SK-N-SH treated with all-trans-retinoic acid at 6 μM for 48 hours (cell line): Measurements from ENCODE around the gene PKLR.

Source experiments
- ATAC-seq: fragments of 200-7000 bp; cut with Tn5 transposase; 3 replicates; pipeline ENCODE4 v1.9.1; 2020; ENCODE audit warnings: mild to moderate bottlenecking, moderate library complexity
- BACH2 ChIP-seq: fragments of 250-450 bp; sonication (Bioruptor Pico); IDR thresholded peaks from 2 replicates; pipeline ENCODE4 v1.9.0; 2021; ENCODE audit warnings: mild to moderate bottlenecking, borderline replicate concordance
- GLIS3 ChIP-seq: fragments of 250-450 bp; sonication (Bioruptor Pico); IDR thresholded peaks from 2 replicates; pipeline ENCODE4 v1.5.0; 2020; ENCODE audit warnings: mild to moderate bottlenecking, moderate library complexity
- OSR1 ChIP-seq: fragments of 250-450 bp; sonication (Bioruptor Pico); IDR thresholded peaks from 2 replicates; pipeline ENCODE4 v1.8.0; 2022; ENCODE audit warnings: moderate library complexity, mild to moderate bottlenecking, inconsistent platforms
- PPARA ChIP-seq: fragments of 250-450 bp; sonication (Bioruptor Pico); IDR thresholded peaks from 2 replicates; pipeline ENCODE4 v1.5.0; 2020; ENCODE audit warnings: mild to moderate bottlenecking, borderline replicate concordance
- RARB ChIP-seq: fragments of 250-450 bp; sonication (Bioruptor Pico); IDR thresholded peaks from 2 replicates; pipeline ENCODE4 v1.8.0; 2021; ENCODE audit warnings: mild to moderate bottlenecking, moderate library complexity
- SNAI2 ChIP-seq: fragments of 250-450 bp; sonication (Bioruptor Pico); IDR thresholded peaks from 2 replicates; pipeline ENCODE4 v1.5.0; 2020; ENCODE audit warnings: mild to moderate bottlenecking, moderate library complexity
- TCF4 ChIP-seq: fragments of 250-450 bp; sonication (Bioruptor Pico); IDR thresholded peaks from 2 replicates; pipeline ENCODE4 v1.8.0; 2021; ENCODE audit warnings: mild to moderate bottlenecking, moderate library complexity, borderline replicate concordance
- TSHZ2 ChIP-seq: fragments of 250-450 bp; sonication (Bioruptor Pico); IDR thresholded peaks from 2 replicates; pipeline ENCODE4 v1.5.0; 2020; ENCODE audit warnings: mild to moderate bottlenecking, moderate library complexity
- ZFP30 ChIP-seq: fragments of 450-650 bp; formaldehyde crosslinking; IDR thresholded peaks from 2 replicates; pipeline ENCODE4 v1.5.0; 2022; ENCODE audit warnings: mild to moderate bottlenecking, moderate library complexity
- ZNF565 ChIP-seq: fragments of 450-650 bp; formaldehyde crosslinking; conservative IDR thresholded peaks from 2 replicates; pipeline ENCODE4 v1.5.0; 2020; ENCODE audit warnings: low read depth, mild to moderate bottlenecking, moderate library complexity
- ZNF8 ChIP-seq: fragments of 450-650 bp; formaldehyde crosslinking; IDR thresholded peaks from 2 replicates; pipeline ENCODE4 v1.5.0; 2020; ENCODE audit warnings: mild to moderate bottlenecking, moderate library complexity
- TF ChIP-seq, protein P1 (sequence below): fragments of 250-450 bp; sonication (Bioruptor Pico); IDR thresholded peaks from 2 replicates; pipeline ENCODE4 v1.8.0; 2021; ENCODE audit warnings: low read depth, mild to moderate bottlenecking, moderate library complexity, borderline replicate concordance
- TF ChIP-seq, protein P2 (sequence below): fragments of 250-450 bp; sonication (Bioruptor Pico); IDR thresholded peaks from 2 replicates; pipeline ENCODE4 v1.5.1; 2021; ENCODE audit warnings: mild to moderate bottlenecking, moderate library complexity

The PKLR gene

DNA sequence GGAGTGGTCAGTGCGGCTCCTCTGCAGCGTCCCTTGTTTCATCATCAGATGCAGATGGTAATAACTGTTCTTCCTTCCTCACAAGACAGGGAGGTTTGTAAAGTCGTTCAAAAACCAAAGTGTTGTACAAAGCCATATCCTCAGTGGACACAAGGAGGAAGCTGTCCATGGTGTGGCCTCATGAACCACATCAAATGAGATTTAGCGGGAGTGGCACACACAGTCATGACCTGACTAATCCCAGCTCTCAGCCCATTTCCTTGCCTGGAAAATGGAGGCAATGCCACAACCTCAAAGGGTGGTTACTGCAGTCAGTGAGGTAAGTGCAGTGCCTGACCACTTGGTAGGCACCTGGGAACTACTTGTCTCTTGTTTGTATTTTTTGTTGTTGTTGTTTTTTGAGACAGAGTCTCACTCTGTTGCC, 59.4 kb downstream of the PKLR start:
- no peak for ATAC-seq

DNA sequence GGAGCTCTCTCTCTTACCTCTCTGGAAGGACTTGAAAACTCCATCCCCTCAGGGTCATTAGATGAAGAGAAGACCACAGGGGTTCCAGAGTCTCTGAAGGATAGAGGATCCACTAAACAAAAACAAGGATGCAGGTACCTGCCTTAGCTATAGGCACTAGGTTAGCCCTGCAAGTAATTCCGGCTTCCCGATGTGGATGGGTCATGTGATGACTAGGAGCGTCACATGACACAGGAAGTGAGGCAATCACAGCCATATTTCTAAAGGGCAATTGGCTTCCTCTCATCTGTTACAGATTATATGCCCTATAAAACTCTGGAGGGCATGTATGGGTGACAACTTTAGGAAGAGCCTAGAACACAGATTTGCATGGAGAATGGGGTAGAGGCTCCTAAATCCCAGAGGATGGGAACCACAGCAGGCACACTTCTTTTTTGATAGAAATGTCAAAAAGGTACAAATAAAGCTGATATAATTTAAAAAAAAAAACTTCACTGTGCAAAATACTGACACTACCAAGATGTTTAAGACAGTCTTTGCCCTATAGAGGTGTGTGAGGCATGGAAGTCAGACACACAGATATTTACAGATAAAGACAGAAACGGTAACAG, 60.1 kb downstream of the PKLR start:
- peak; percentile 48 for ATAC-seq
- TF ChIP-seq TSHZ2 (CRISPR knock-in tag) = no peak
- TF ChIP-seq, protein P1, sequence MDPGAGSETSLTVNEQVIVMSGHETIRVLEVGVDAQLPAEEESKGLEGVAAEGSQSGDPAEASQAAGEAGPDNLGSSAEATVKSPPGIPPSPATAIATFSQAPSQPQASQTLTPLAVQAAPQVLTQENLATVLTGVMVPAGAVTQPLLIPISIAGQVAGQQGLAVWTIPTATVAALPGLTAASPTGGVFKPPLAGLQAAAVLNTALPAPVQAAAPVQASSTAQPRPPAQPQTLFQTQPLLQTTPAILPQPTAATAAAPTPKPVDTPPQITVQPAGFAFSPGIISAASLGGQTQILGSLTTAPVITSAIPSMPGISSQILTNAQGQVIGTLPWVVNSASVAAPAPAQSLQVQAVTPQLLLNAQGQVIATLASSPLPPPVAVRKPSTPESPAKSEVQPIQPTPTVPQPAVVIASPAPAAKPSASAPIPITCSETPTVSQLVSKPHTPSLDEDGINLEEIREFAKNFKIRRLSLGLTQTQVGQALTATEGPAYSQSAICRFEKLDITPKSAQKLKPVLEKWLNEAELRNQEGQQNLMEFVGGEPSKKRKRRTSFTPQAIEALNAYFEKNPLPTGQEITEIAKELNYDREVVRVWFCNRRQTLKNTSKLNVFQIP = no peak; the same call in 1 of the 2 replicates
- TF ChIP-seq ZFP30 (CRISPR knock-in tag) = no peak
- peak; percentile 46; the same call in 1 of the 2 replicates for TF ChIP-seq TCF4 (CRISPR knock-in tag)
- no peak for TF ChIP-seq ZNF8 (CRISPR knock-in tag)
- TF ChIP-seq ZNF565 (CRISPR knock-in tag) = no peak
- no peak for TF ChIP-seq OSR1 (CRISPR knock-in tag)
- no peak for TF ChIP-seq RARB

More for the DNA sequence above, 59.4 kb downstream of the PKLR start:
- TF ChIP-seq SNAI2 = no peak
- no peak for TF ChIP-seq BACH2 (CRISPR knock-in tag)
- TF ChIP-seq PPARA (CRISPR knock-in tag) = no peak
- TF ChIP-seq, protein P2, sequence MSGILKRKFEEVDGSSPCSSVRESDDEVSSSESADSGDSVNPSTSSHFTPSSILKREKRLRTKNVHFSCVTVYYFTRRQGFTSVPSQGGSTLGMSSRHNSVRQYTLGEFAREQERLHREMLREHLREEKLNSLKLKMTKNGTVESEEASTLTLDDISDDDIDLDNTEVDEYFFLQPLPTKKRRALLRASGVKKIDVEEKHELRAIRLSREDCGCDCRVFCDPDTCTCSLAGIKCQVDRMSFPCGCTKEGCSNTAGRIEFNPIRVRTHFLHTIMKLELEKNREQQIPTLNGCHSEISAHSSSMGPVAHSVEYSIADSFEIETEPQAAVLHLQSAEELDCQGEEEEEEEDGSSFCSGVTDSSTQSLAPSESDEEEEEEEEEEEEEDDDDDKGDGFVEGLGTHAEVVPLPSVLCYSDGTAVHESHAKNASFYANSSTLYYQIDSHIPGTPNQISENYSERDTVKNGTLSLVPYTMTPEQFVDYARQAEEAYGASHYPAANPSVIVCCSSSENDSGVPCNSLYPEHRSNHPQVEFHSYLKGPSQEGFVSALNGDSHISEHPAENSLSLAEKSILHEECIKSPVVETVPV (CRISPR knock-in tag) = no peak
- TF ChIP-seq GLIS3 (CRISPR knock-in tag) = no peak
- no peak for TF ChIP-seq ZNF8 (CRISPR knock-in tag)
